WTC11 (cell line): ENCODE data around the gene TEAD1. TPM values are rescaled to one million over a fixed set of nuclear protein-coding genes. Genes with fewer than 3 reads are reported as not detected.

Experiments
- ATAC-seq: fragments of 200-7000 bp; cut with Tn5 transposase; 2 replicates; pipeline ENCODE4 v1.10.0; 2021; ENCODE audit warnings: mild to moderate bottlenecking, moderate library complexity
- CTCF ChIA-PET: fragments of 300-600 bp; sonication (Branson Sonifier 250); formaldehyde crosslinking; loops from one replicate; lab custom pipeline; 2021; ENCODE audit warnings: antibody characterized with exemption; lab: Charles Lee
- POLR2A ChIA-PET: fragments of 350-600 bp; sonication (Branson Sonifier 250); formaldehyde crosslinking; loops from one replicate; lab custom pipeline; 2021; ENCODE audit warnings: antibody characterized with exemption; lab: Charles Lee
- DNase-seq: peaks from one replicate; pipeline ENCODE4 v3.0.0; 2021; ENCODE audit warnings: low spot score
- H3K27ac Mint-ChIP-seq: 2 replicates; pipeline ENCODE4 v1.8.0; 2021; ENCODE audit warnings: mixed read lengths
- H3K27me3 Mint-ChIP-seq: 2 replicates; pipeline ENCODE4 v1.8.0; 2021; ENCODE audit warnings: low read depth, mild to moderate bottlenecking, moderate library complexity, mixed read lengths
- H3K36me3 Mint-ChIP-seq: 2 replicates; pipeline ENCODE4 v1.8.0; 2021; ENCODE audit warnings: mixed read lengths
- H3K4me1 Mint-ChIP-seq: 2 replicates; pipeline ENCODE4 v1.8.0; 2022; ENCODE audit warnings: mixed read lengths
- H3K4me3 Mint-ChIP-seq: 2 replicates; pipeline ENCODE4 v1.8.0; 2021; ENCODE audit warnings: mild to moderate bottlenecking, moderate library complexity, mixed read lengths
- H3K9me3 Mint-ChIP-seq: 2 replicates; pipeline ENCODE4 v1.8.0; 2021; ENCODE audit warnings: mixed read lengths
- AFF4 ChIP-seq: sonication (generic); formaldehyde crosslinking; IDR thresholded peaks from 2 replicates; pipeline ENCODE4 v1.8.1; 2023; ENCODE audit warnings: mild to moderate bottlenecking, missing genetic modification reagents, borderline replicate concordance
- ARID4B ChIP-seq: sonication (generic); formaldehyde crosslinking; IDR thresholded peaks from 2 replicates; pipeline ENCODE4 v1.8.0; 2023; ENCODE audit warnings: missing genetic modification reagents, mild to moderate bottlenecking, borderline replicate concordance
- ATF2 ChIP-seq: sonication (generic); formaldehyde crosslinking; IDR thresholded peaks from 2 replicates; pipeline ENCODE4 v1.8.1; 2022; ENCODE audit warnings: low read depth, missing genetic modification reagents, borderline replicate concordance
- EMX1 ChIP-seq: fragments of 250-450 bp; sonication (Bioruptor Pico); IDR thresholded peaks from 2 replicates; pipeline ENCODE4 v1.8.0; 2021; ENCODE audit warnings: mild to moderate bottlenecking
- ERG ChIP-seq: fragments of 250-450 bp; sonication (Bioruptor Pico); IDR thresholded peaks from 2 replicates; pipeline ENCODE4 v1.8.0; 2021; ENCODE audit warnings: mild to moderate bottlenecking
- JUN ChIP-seq: sonication (generic); formaldehyde crosslinking; IDR thresholded peaks from 2 replicates; pipeline ENCODE4 v1.8.0; 2023; ENCODE audit warnings: mild to moderate bottlenecking, missing genetic modification reagents
- NR2C2 ChIP-seq: sonication (generic); formaldehyde crosslinking; IDR thresholded peaks from 2 replicates; pipeline ENCODE4 v1.8.0; 2022; ENCODE audit warnings: mild to moderate bottlenecking, missing genetic modification reagents
- SP1 ChIP-seq: sonication (generic); formaldehyde crosslinking; conservative IDR thresholded peaks from 2 replicates; pipeline ENCODE4 v1.8.1; 2022; ENCODE audit warnings: missing genetic modification reagents
- ZNF232 ChIP-seq: sonication (generic); formaldehyde crosslinking; IDR thresholded peaks from 2 replicates; pipeline ENCODE4 v1.8.0; 2022; ENCODE audit warnings: mild to moderate bottlenecking, missing genetic modification reagents
- ZNF263 ChIP-seq: sonication (generic); formaldehyde crosslinking; IDR thresholded peaks from 2 replicates; pipeline ENCODE4 v1.8.1; 2022; ENCODE audit warnings: low read depth, mild to moderate bottlenecking, moderate library complexity, missing genetic modification reagents
- total RNA-seq: library from RNA; stranded (reverse); gene quantifications from 3 replicates; pipeline ENCODE4 v1.2.3, GENCODE V29; 2021
- TF ChIP-seq, protein P1 (sequence below): sonication (generic); formaldehyde crosslinking; IDR thresholded peaks from 2 replicates; pipeline ENCODE4 v1.8.1; 2023; ENCODE audit warnings: mild to moderate bottlenecking, missing genetic modification reagents, moderate library complexity
- TF ChIP-seq, protein P2 (sequence below): sonication (generic); formaldehyde crosslinking; IDR thresholded peaks from 2 replicates; pipeline ENCODE4 v1.8.1; 2023; ENCODE audit warnings: mild to moderate bottlenecking, missing genetic modification reagents, moderate library complexity
- TF ChIP-seq, protein P3 (sequence below): sonication (generic); formaldehyde crosslinking; conservative IDR thresholded peaks from 2 replicates; pipeline ENCODE4 v1.8.1; 2022; ENCODE audit warnings: mild to moderate bottlenecking, missing genetic modification reagents

The TEAD1 gene
- total RNA-seq, 1 experiment from 2014 or later, result 79.9 TPM

- ChIA-PET CTCF (no interaction called here), POLR2A (no interaction called here)
- Mint-ChIP-seq H3K27me3 (no peaks in the 10 kb centered on the region), H3K4me3 (no peak overlapping the region), H3K4me1 (peaks cover 17% of the 10 kb centered on the region), H3K9me3 (no peaks in the 10 kb centered on the region), H3K27ac (no peak overlapping the region), H3K36me3 (peaks cover 38% of the 10 kb centered on the region)
- no peak for TF ChIP-seq NR2C2 (CRISPR knock-in tag)
- TF ChIP-seq ZNF232 (CRISPR knock-in tag), result no peak
- TF ChIP-seq EMX1 (CRISPR knock-in tag), result no peak
- TF ChIP-seq SP1 (CRISPR knock-in tag), result no peak
- TF ChIP-seq ATF2 (CRISPR knock-in tag), result no peak
- TF ChIP-seq AFF4 (CRISPR knock-in tag), result no peak
- no peak for TF ChIP-seq ZNF263 (CRISPR knock-in tag)
- TF ChIP-seq, protein P1, sequence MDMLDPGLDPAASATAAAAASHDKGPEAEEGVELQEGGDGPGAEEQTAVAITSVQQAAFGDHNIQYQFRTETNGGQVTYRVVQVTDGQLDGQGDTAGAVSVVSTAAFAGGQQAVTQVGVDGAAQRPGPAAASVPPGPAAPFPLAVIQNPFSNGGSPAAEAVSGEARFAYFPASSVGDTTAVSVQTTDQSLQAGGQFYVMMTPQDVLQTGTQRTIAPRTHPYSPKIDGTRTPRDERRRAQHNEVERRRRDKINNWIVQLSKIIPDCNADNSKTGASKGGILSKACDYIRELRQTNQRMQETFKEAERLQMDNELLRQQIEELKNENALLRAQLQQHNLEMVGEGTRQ (CRISPR knock-in tag), result no peak
- TF ChIP-seq ARID4B (CRISPR knock-in tag), result no peak
- TF ChIP-seq, protein P2, sequence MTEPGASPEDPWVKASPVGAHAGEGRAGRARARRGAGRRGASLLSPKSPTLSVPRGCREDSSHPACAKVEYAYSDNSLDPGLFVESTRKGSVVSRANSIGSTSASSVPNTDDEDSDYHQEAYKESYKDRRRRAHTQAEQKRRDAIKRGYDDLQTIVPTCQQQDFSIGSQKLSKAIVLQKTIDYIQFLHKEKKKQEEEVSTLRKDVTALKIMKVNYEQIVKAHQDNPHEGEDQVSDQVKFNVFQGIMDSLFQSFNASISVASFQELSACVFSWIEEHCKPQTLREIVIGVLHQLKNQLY, result no peak
- no peak for TF ChIP-seq JUN (CRISPR knock-in tag)
- TF ChIP-seq, protein P3, sequence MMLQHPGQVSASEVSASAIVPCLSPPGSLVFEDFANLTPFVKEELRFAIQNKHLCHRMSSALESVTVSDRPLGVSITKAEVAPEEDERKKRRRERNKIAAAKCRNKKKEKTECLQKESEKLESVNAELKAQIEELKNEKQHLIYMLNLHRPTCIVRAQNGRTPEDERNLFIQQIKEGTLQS (CRISPR knock-in tag), result no peak
- no peak for TF ChIP-seq ERG (CRISPR knock-in tag)
- ATAC-seq, result no peak
- no peak for DNase-seq
Observed at GRCh38 chr11:12905435-12905834, 231.2 kb downstream of the TEAD1 start.
